Epithelial cell of proximal tubule (primary cell): ENCODE measurements around the gene COL26A1. TPM values are rescaled to one million over a fixed set of nuclear protein-coding genes. Genes with fewer than 3 reads are reported as not detected.

ENCODE experiments used
- DNase-seq: peaks from one replicate; pipeline ENCODE4 v3.0.0-alpha.2; 2011; ENCODE audit warnings: low read depth
- H3K4me3 ChIP-seq: 2 replicates; pipeline ENCODE4 v1.5.1; 2011; ENCODE audit warnings: low read depth, mild to moderate bottlenecking, low read length
- CTCF ChIP-seq: conservative IDR thresholded peaks from 2 replicates; pipeline ENCODE4 v1.5.1; 2012; ENCODE audit warnings: low read depth, mild to moderate bottlenecking, low read length
- total RNA-seq: library from RNA; depleted of rRNA; stranded (reverse); fragments of >200 nt; gene quantifications from 2 replicates; pipeline ENCODE4 v1.2.3, GENCODE V29; 2015

COL26A1 gene
- total RNA-seq, 1 donor from 2014 or later: not detected

GRCh38 chr7:101401390-101402080 is 38.9 kb downstream of the COL26A1 start:
- TF ChIP-seq CTCF: no peak
- no peak for DNase-seq
- no peak overlapping the region for H3K4me3 ChIP-seq

- TF ChIP-seq CTCF: no peak
- peak; percentile 10 for DNase-seq
- H3K4me3 ChIP-seq: no peak overlapping the region
These were observed 39.6 kb downstream of the COL26A1 start for GRCh38 chr7:101402081-101402779.

- no peak for TF ChIP-seq CTCF
- DNase-seq: no peak
- no peak overlapping the region for H3K4me3 ChIP-seq
These were observed 40.2 kb downstream of the COL26A1 start for GRCh38 chr7:101402835-101403234.

DNA sequence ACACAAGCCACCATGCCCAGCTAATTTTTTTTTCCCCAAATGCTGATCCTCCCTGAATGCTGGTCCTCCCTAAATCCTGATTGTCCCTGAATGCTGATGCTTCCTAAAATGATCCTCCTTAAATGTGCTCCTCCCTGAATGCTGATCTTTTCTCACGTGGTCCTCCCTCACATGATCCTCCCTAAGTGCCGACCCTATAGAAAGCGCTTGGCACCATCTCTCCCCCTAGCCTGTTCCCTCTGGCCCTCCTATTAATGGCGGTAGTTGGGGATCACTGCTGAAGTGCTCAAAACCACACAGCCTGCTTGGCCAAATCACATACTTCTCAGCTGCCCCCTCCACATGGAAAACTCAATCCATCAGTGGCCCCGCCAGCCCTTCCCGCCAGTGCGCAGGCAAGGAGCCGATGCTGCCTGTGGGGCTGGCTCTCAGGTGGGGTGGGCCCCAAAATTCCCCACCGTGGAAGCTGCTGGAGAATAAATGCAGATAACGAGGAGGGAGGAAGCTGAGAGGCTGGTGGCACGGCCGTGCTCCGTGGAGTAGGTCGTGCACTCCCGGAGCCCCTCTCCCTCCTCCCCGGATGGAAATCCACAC is 42.9 kb downstream of the COL26A1 start:
- DNase-seq: no peak
- TF ChIP-seq CTCF: no peak
- no peak overlapping the region for H3K4me3 ChIP-seq

GRCh38 chr7:101410743-101411507 is 48.2 kb downstream of the COL26A1 start:
- no peak for DNase-seq
- no peak overlapping the region for H3K4me3 ChIP-seq
- peak; percentile 83 for TF ChIP-seq CTCF

- TF ChIP-seq CTCF: no peak
- no peak overlapping the region for H3K4me3 ChIP-seq
- DNase-seq: no peak
These were observed 48.8 kb downstream of the COL26A1 start for GRCh38 chr7:101411508-101411874.
